H1 (cell line): ENCODE data around the gene AGBL5. TPM values are rescaled to one million over a fixed set of nuclear protein-coding genes. Genes with fewer than 3 reads are reported as not detected.

Experiments used
- BACH1 ChIP-seq: IDR thresholded peaks from 2 replicates; pipeline ENCODE4 v1.6.1; 2012; ENCODE audit warnings: low read length, improper control_type of control experiment
- BCL11A ChIP-seq, 2 experiments: IDR thresholded peaks; one replicate each; pipeline ENCODE4 v1.6.1; 2011; ENCODE audit warnings: low read depth in 2 of 2, low read length in 2 of 2, mild to moderate bottlenecking in 2 of 2
- CHD2 ChIP-seq: IDR thresholded peaks from 2 replicates; pipeline ENCODE4 v1.6.1; 2012; ENCODE audit warnings: low read length, improper control_type of control experiment
- EZH2 ChIP-seq: fragments of 200-600 bp; sonication (generic); IDR thresholded peaks from 2 replicates; pipeline ENCODE4 v1.7.1; 2012; ENCODE audit warnings: low read depth, mild to moderate bottlenecking, moderate library complexity, low read length, inconsistent platforms; ENCODE audit not compliant: severe bottlenecking
- FOSL1 ChIP-seq: IDR thresholded peaks from 2 replicates; pipeline ENCODE4 v1.6.1; 2011; ENCODE audit warnings: mild to moderate bottlenecking, low read depth, low read length, moderate library complexity; ENCODE audit not compliant: insufficient read depth
- GTF2F1 ChIP-seq: IDR thresholded peaks from 2 replicates; pipeline ENCODE4 v1.6.1; 2012; ENCODE audit warnings: low read depth, low read length, improper control_type of control experiment, borderline replicate concordance
- HDAC6 ChIP-seq: IDR thresholded peaks from one replicate; pipeline ENCODE4 v1.7.1; 2012; ENCODE audit warnings: low read depth, mild to moderate bottlenecking, inconsistent platforms, low read length, moderate library complexity
- JUN ChIP-seq: IDR thresholded peaks from 2 replicates; pipeline ENCODE4 v1.6.1; 2011; ENCODE audit warnings: low read depth, mild to moderate bottlenecking, improper control_type of control experiment, low read length
- KDM5A ChIP-seq: fragments of 200-600 bp; IDR thresholded peaks from 2 replicates; pipeline ENCODE4 v1.7.1; 2012; ENCODE audit warnings: mild to moderate bottlenecking, low read length, inconsistent platforms, mixed read lengths
- MAFK ChIP-seq: IDR thresholded peaks from 2 replicates; pipeline ENCODE4 v1.6.1; 2012; ENCODE audit warnings: low read depth, mild to moderate bottlenecking, improper control_type of control experiment, low read length
- NANOG ChIP-seq: IDR thresholded peaks from 2 replicates; pipeline ENCODE4 v1.6.1; 2011; ENCODE audit warnings: low read length, low read depth, mild to moderate bottlenecking, inconsistent platforms; ENCODE audit not compliant: insufficient read depth, poor library complexity, severe bottlenecking
- POLR2A ChIP-seq, 2 experiments: IDR thresholded peaks; 1 replicate in 1 of 2; 2 replicates in 1 of 2; pipeline ENCODE4 v1.6.1; 2011; ENCODE audit warnings: low read depth in 2 of 2, low read length in 2 of 2, mild to moderate bottlenecking in 2 of 2; ENCODE audit errors: control extremely low read depth in 1 of 2
- POLR2AphosphoS5 ChIP-seq: IDR thresholded peaks from 2 replicates; pipeline ENCODE4 v1.6.1; 2011; ENCODE audit warnings: low read depth, low read length
- POU5F1 ChIP-seq: IDR thresholded peaks from 2 replicates; pipeline ENCODE4 v1.6.1; 2011; ENCODE audit warnings: low read depth, mild to moderate bottlenecking, low read length, moderate library complexity
- RXRA ChIP-seq: IDR thresholded peaks from 2 replicates; pipeline ENCODE4 v1.6.1; 2011; ENCODE audit warnings: low read depth, mild to moderate bottlenecking, low read length, moderate library complexity; ENCODE audit not compliant: insufficient read depth
- SAP30 ChIP-seq: fragments of 300-600 bp; sonication (generic); IDR thresholded peaks from 2 replicates; pipeline ENCODE4 v1.7.1; 2012; ENCODE audit warnings: low read length, moderate library complexity, mild to moderate bottlenecking, inconsistent platforms; ENCODE audit not compliant: insufficient read depth, insufficient replicate concordance
- SIX5 ChIP-seq: IDR thresholded peaks from 2 replicates; pipeline ENCODE4 v1.6.1; 2011; ENCODE audit warnings: mild to moderate bottlenecking, low read depth, low read length
- SP4 ChIP-seq: IDR thresholded peaks from 2 replicates; pipeline ENCODE4 v1.6.1; 2012; ENCODE audit warnings: low read length, inconsistent platforms
- SRF ChIP-seq: IDR thresholded peaks from 2 replicates; pipeline ENCODE4 v1.6.1; 2011; ENCODE audit warnings: mild to moderate bottlenecking, low read depth, low read length, moderate library complexity
- ZNF274 ChIP-seq: IDR thresholded peaks from 2 replicates; pipeline ENCODE4 v1.7.0; 2012; ENCODE audit warnings: low read length, borderline replicate concordance; ENCODE audit errors: extremely low read depth
- polyA plus RNA-seq, 7 experiments: library from polyadenylated mRNA; depleted of rRNA in 3 of 7; stranded (reverse) in 5 of 7; unstranded in 2 of 7; fragments of >200 nt in 5 of 7; fragments of 200-250 nt in 2 of 7; gene quantifications; 1 replicate in 5 of 7; 2 replicates in 1 of 7; 4 replicates in 1 of 7; pipeline versions ENCODE4 v1.2.1 to v1.2.3, GENCODE V29; 2011 to 2013; ENCODE audit warnings: missing spikeins in 2 of 7, mixed read lengths in 2 of 7
- total RNA-seq: library from RNA; stranded (reverse); fragmentation: NEBNext Ultra II Directional; extraction: Animal tissue kit (Norgen Biotek cat#: 25700); gene quantifications from 2 replicates; pipeline ENCODE4 v1.2.1, GENCODE V29; 2021
- TF ChIP-seq, protein P1 (sequence below): IDR thresholded peaks from 2 replicates; pipeline ENCODE4 v1.6.1; 2012; ENCODE audit warnings: low read length, inconsistent platforms
- TF ChIP-seq, protein P2 (sequence below): IDR thresholded peaks from 2 replicates; pipeline ENCODE4 v1.6.1; 2012; ENCODE audit warnings: inconsistent platforms

Gene AGBL5
- total and polyA plus RNA-seq, 2 of the 8 experiments (the other 6 are each of a cell fraction or from before 2014, with no cell fraction given): 45.4 to 62.0 TPM

DNA sequence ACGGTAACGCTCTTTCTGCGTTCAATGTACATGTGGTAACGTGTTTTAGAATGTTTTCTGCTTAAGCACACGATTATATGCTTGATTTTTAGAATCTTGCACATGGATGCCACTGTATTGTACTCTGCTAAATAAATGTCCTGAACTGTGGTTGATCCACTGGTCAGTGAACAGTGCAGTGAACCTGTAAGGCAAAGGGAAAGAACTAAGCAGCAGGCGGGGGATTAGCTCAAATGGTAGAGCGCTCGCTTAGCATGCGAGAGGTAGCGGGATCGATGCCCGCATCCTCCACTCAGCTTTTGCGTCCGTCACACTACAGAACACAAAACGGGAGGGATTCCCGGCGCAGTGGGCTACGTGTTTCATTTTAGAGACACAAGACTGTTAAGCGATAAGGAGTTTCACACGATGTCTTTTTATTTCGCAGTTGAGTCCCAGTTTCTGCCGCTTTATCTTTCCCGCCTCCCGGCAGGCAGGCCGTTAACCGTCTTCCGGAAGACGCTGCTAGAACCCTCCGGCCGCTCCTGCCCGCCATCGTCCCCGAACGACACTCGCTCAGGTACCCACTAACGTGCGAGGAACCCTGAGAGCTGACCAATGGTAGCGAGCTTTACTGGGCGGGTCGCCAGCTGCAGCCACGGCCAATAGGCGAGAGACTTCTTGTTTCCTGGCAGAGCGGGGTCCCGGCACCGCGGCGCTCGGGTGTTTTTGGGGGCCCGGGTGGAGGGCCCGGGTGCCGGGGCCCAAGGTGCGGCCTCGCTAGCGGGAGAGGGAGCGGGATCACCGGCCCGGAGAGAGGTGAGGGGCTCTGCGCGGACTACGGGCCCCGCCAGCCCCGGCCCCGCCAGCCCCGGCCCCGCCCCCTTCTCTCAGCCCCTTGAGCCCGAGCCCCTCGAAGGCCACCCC is at the start of gene AGBL5 (continued):
- TF ChIP-seq NANOG (no peak), BACH1 (peak; percentile 93), FOSL1 (no peak), RXRA (no peak), SAP30 (no peak), GTF2F1 (no peak), CHD2 (peak; percentile 62), SP4 (peak; percentile 85; the same call in 1 of the 2 replicates), POLR2AphosphoS5 (0 out of 2 replicates have a peak, but pooled peaks have one; percentile 41), EZH2 (no peak), POU5F1 (0 out of 2 replicates have a peak, but pooled peaks have one; percentile 3), SRF (no peak), JUN (no peak), HDAC6 (no peak), MAFK (peak; percentile 82), BCL11A (IDR thresholded peaks at IDR 0.05; ENCODE audit: low read depth in 2 of 2, low read length in 2 of 2) (no peak), ZNF274 (no peak), SIX5 (no peak), POLR2A (IDR thresholded peaks at IDR 0.05; ENCODE audit: control extremely low read depth in 1 of 2, low read depth in 2 of 2, low read length in 2 of 2) (peak; percentile 51 to 74; a peak in 2 of 3 replicates), KDM5A (no peak)
- TF ChIP-seq, protein P1, sequence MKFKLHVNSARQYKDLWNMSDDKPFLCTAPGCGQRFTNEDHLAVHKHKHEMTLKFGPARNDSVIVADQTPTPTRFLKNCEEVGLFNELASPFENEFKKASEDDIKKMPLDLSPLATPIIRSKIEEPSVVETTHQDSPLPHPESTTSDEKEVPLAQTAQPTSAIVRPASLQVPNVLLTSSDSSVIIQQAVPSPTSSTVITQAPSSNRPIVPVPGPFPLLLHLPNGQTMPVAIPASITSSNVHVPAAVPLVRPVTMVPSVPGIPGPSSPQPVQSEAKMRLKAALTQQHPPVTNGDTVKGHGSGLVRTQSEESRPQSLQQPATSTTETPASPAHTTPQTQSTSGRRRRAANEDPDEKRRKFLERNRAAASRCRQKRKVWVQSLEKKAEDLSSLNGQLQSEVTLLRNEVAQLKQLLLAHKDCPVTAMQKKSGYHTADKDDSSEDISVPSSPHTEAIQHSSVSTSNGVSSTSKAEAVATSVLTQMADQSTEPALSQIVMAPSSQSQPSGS: peak; percentile 92
- TF ChIP-seq, protein P2, sequence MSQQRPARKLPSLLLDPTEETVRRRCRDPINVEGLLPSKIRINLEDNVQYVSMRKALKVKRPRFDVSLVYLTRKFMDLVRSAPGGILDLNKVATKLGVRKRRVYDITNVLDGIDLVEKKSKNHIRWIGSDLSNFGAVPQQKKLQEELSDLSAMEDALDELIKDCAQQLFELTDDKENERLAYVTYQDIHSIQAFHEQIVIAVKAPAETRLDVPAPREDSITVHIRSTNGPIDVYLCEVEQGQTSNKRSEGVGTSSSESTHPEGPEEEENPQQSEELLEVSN: peak; percentile 88
